Rectal smooth muscle tissue (tissue), 1 donor: ENCODE data around the gene KCNE4.
A peak's percentile ranks its signal among the peaks of the same experiment; 100 is the strongest.

ENCODE experiments used
- H3K27ac ChIP-seq: one replicate; pipeline ENCODE4 v1.7.0; 2013; ENCODE audit warnings: low read depth, low read length, inconsistent platforms
- H3K27me3 ChIP-seq: one replicate; pipeline ENCODE4 v1.7.0; 2013; ENCODE audit warnings: low read length; ENCODE audit not compliant: control insufficient read depth, insufficient read depth
- H3K36me3 ChIP-seq: one replicate; pipeline ENCODE4 v1.7.0; 2013; ENCODE audit warnings: low read length; ENCODE audit not compliant: control insufficient read depth, insufficient read depth
- H3K4me1 ChIP-seq: one replicate; pipeline ENCODE4 v1.7.0; 2013; ENCODE audit warnings: low read length; ENCODE audit not compliant: control insufficient read depth, insufficient read depth
- H3K4me3 ChIP-seq: one replicate; pipeline ENCODE4 v1.7.0; 2013; ENCODE audit warnings: low read length
- H3K9ac ChIP-seq: one replicate; pipeline ENCODE4 v1.7.0; 2013; ENCODE audit warnings: low read length

KCNE4 gene

DNA sequence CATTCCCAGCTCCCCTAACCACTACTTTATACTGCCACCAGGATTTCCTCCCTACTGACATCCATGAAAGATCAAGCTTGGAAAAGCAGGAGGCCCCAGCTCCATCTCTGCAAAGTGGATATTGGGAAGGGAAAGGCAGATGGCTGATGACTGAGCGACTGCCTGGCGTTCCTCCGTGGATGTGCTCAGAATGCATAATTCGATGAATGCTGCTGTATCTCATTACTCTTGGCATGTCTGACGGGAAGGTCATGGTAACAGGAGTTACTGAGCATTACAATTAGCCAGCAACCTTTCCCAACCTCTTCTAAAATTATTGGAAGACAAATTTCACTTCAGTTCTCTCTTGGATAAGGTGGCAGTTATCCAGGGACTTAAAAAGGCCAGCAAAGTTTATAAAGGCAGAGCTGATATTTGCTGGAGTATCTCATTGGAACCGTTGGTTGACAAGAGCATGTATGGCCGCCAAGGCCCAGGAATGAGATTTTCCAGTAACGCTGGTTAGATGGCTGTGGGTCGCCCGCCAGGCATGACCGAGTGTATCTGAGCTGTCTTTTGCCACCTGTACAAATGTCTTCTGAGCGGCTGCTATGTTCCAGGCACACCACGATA lies 34.5 kb downstream of the KCNE4 start:
- no peak overlapping the region for H3K4me3 ChIP-seq
- H3K9ac ChIP-seq = no peak overlapping the region
- H3K27me3 ChIP-seq = no peaks in the 10 kb centered on the region
- H3K4me1 ChIP-seq = no peaks in the 10 kb centered on the region
- H3K27ac ChIP-seq = peak overlapping the region; percentile 12
- no peaks in the 10 kb centered on the region for H3K36me3 ChIP-seq

DNA sequence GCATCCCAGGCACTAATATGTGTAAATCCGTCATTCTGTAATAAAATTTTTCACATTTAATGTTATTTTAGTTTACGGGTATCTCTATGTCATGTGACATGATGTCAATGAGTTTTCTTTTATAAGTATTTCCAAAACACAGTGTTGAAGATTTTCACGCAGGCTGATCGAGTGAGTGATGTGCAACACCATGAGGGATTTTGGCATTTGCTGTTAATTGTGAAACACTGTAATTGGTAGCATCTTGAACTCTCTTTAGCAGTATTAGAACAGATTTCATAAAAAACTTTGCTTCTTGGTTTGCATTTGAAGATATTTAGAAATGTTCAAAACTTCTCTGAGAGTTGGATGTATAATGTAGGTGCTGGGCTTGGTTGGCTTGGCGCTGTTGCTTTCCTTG lies 35.5 kb downstream of the KCNE4 start:
- no peak overlapping the region for H3K4me3 ChIP-seq
- H3K27me3 ChIP-seq = no peaks in the 10 kb centered on the region
- H3K9ac ChIP-seq = no peak overlapping the region
- no peak overlapping the region for H3K27ac ChIP-seq
- no peaks in the 10 kb centered on the region for H3K4me1 ChIP-seq
- H3K36me3 ChIP-seq = no peaks in the 10 kb centered on the region

GRCh38 chr2:223088866-223089265 lies 36.9 kb downstream of the KCNE4 start:
- no peak overlapping the region for H3K4me3 ChIP-seq
- H3K27me3 ChIP-seq = no peaks in the 10 kb centered on the region
- no peak overlapping the region for H3K9ac ChIP-seq
- no peaks in the 10 kb centered on the region for H3K36me3 ChIP-seq
- no peak overlapping the region for H3K27ac ChIP-seq
- no peaks in the 10 kb centered on the region for H3K4me1 ChIP-seq

DNA sequence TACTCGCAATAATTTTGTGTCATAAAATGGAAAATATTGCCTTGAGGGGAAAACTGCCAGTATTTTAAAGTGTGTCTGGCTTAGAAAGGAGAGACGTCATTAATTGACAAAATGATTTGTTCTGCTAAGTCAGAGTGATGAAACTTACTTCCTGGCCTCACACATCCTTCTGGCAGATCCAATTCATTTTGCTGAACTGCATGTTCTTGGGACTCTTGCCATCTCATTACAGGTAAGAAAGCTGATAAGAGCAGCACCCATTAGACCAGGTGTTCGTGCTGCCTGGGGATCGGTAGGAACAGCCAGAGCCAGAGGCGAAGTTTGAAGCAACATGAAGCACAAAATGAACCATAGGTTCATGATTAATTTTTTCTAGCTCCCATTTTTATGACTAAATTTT lies 38.0 kb downstream of the KCNE4 start:
- Histone ChIP-seq H3K27me3 (no peaks in the 10 kb centered on the region), H3K9ac (no peak overlapping the region), H3K36me3 (no peaks in the 10 kb centered on the region), H3K4me1 (no peaks in the 10 kb centered on the region), H3K4me3 (no peak overlapping the region), H3K27ac (no peak overlapping the region)

DNA sequence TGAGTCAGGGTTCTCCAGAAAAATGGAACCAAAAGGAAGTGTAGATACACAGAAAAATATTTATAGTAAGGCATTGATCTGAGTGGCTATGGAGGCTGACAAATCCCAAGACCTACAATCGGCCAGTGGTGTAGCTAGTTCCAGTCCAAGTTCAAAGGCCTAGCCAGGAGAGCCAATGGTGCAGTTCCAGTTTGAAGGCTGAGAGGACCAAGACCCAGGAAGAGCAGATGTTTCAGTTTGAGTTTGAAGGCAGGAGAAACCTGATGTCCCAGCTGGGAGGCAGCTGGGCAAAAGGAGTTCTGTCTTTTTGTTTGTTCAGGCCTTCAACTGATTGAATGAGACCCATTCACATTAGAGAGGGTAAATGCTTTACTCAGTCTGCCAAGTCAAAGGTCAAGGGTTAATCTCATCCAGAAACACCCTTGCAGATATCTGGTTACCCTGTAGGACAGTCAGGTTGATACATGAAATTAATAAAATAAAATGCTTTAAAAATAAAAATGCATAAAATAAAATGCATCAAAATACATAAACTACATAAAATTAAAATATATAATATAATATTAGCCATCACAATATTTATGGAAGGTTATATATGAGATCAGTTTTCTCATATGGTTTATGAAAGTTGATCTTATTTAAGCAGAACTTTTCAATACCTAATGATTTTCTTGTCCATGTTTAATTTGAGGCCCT lies 38.7 kb downstream of the KCNE4 start:
- no peak overlapping the region for H3K9ac ChIP-seq
- H3K36me3 ChIP-seq = no peaks in the 10 kb centered on the region
- H3K4me1 ChIP-seq = no peaks in the 10 kb centered on the region
- no peaks in the 10 kb centered on the region for H3K27me3 ChIP-seq
- H3K27ac ChIP-seq = no peak overlapping the region
- no peak overlapping the region for H3K4me3 ChIP-seq

GRCh38 chr2:223092667-223093066 lies 40.7 kb downstream of the KCNE4 start:
- Histone ChIP-seq H3K36me3 (no peaks in the 10 kb centered on the region), H3K27me3 (no peaks in the 10 kb centered on the region), H3K9ac (no peak overlapping the region), H3K4me1 (no peaks in the 10 kb centered on the region), H3K4me3 (no peak overlapping the region), H3K27ac (no peak overlapping the region)

GRCh38 chr2:223093436-223094241 lies 41.6 kb downstream of the KCNE4 start:
- H3K27ac ChIP-seq = no peak overlapping the region
- H3K9ac ChIP-seq = no peak overlapping the region
- no peaks in the 10 kb centered on the region for H3K27me3 ChIP-seq
- no peak overlapping the region for H3K4me3 ChIP-seq
- H3K36me3 ChIP-seq = no peaks in the 10 kb centered on the region
- no peaks in the 10 kb centered on the region for H3K4me1 ChIP-seq

GRCh38 chr2:223095207-223095606 lies 43.2 kb downstream of the KCNE4 start:
- Histone ChIP-seq H3K9ac (no peak overlapping the region), H3K27ac (no peak overlapping the region), H3K4me3 (no peak overlapping the region), H3K4me1 (peaks cover 9% of the 10 kb centered on the region), H3K36me3 (no peaks in the 10 kb centered on the region), H3K27me3 (no peaks in the 10 kb centered on the region)

DNA sequence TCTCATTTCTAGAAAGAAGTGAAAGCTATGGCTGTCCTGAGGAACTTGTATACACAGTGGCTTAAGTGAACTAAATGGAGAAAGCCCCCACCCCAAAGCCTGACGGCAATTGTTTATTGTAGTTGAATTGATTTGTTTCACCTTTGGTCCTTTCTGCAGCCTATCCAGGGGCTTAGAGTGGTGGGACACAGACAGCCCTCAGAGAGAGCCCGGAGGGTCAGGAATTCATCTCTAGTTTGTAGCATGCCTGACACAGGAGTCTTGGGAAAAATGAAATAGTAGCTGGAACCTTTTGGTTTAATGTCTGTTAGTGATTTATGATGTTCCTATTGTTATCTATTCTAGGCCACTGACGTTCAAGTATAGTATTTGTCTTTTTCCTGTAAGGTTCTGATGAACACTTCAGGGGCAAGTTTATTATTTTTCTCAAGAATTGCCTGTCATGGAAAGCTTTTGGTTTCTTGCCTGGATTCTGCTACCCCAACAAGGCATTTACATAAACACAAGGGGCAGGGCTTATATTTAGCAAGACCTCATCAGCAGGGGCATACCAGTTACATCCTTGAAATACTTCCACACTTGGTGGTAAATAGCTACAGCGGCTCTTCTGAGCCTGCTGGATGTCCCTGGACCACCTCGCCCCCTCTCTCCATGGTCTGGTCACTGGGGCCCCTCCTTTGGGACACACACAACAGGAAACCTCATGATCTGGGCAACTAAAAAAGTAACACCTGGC lies 44.4 kb downstream of the KCNE4 start:
- no peak overlapping the region for H3K27ac ChIP-seq
- H3K9ac ChIP-seq = no peak overlapping the region
- no peaks in the 10 kb centered on the region for H3K36me3 ChIP-seq
- no peak overlapping the region for H3K4me3 ChIP-seq
- peaks cover 19% of the 10 kb centered on the region for H3K4me1 ChIP-seq
- H3K27me3 ChIP-seq = no peaks in the 10 kb centered on the region

- Histone ChIP-seq H3K4me1 (peaks cover 24% of the 10 kb centered on the region), H3K9ac (no peak overlapping the region), H3K27ac (no peak overlapping the region), H3K27me3 (no peaks in the 10 kb centered on the region), H3K36me3 (no peaks in the 10 kb centered on the region), H3K4me3 (no peak overlapping the region)
Observed at GRCh38 chr2:223097888-223098383, 45.9 kb downstream of the KCNE4 start.

- Histone ChIP-seq H3K27me3 (no peaks in the 10 kb centered on the region), H3K9ac (no peak overlapping the region), H3K36me3 (no peaks in the 10 kb centered on the region), H3K4me1 (peaks cover 24% of the 10 kb centered on the region), H3K4me3 (no peak overlapping the region), H3K27ac (peak overlapping the region; percentile 44)
Observed at GRCh38 chr2:223099561-223099960, 47.6 kb downstream of the KCNE4 start.

- H3K36me3 ChIP-seq = no peaks in the 10 kb centered on the region
- H3K9ac ChIP-seq = no peak overlapping the region
- peak overlapping the region; percentile 44 for H3K27ac ChIP-seq
- no peak overlapping the region for H3K4me3 ChIP-seq
- peaks cover 24% of the 10 kb centered on the region for H3K4me1 ChIP-seq
- H3K27me3 ChIP-seq = no peaks in the 10 kb centered on the region
Observed at GRCh38 chr2:223100061-223100511, 48.1 kb downstream of the KCNE4 start.
